ENCODE measurements around the gene TCOF1.

The TCOF1 gene

DNA sequence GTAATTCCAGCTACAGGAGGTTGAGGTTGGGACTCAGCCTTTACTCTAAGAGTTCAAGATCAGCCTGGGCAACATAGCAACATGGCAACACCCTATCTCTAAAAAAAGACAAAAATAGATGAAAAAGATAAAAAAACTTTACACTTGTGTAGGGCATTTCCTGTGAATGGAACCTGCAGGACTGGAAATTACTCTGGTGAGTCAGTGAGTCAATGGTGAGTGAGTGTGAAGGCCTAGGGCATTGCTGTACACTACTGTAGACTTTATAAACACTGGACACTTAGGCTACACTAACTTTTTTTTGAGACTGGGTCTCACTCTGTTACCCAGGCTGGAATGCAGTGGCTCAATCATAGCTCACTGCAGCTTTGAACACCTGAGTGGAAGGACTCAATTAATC, 35.3 kb upstream of the TCOF1 start:
- DNase-seq (ENCODE audit: low read depth, low spot score), result no peak

DNA sequence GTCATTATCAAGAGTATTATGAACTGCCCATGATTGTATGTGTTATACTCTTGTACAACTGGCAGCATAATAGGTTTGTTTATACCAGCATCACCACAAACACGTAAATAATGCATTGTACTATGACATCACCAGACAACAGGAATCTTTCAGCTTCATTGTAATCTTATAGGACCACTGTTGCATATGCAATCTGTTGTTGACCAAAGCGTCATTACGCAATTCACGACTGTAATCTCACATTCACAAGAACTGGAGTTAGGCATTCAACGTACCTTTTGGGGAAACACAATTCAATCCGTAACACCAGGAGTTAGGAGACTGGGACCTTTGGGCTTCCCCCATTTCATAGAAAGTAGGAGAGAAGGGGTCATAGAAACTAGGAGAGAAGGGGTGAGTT, 34.4 kb upstream of the TCOF1 start:
- no peak for DNase-seq (ENCODE audit: low read depth, low spot score)

DNA sequence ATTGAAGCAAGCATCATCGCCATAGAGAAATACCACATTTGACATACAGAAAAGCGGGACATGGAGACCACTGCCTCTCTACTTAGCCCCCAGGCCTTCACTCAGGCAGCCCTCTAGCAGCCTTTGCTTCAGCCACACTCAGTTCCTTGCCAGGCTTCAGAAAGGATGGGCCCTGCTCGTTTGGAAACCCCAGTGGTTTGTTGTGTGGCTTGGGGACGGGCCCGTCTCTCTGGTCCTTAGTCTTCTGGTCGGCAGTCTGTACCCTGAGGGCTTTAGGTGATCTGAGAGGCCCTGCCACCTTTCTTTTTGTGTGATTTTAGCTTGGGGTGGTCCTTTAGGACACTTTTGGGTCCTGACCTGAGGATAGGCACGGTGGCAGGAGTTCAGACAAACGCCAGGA, 33.7 kb upstream of the TCOF1 start:
- DNase-seq (ENCODE audit: low read depth, low spot score), result no peak

DNA sequence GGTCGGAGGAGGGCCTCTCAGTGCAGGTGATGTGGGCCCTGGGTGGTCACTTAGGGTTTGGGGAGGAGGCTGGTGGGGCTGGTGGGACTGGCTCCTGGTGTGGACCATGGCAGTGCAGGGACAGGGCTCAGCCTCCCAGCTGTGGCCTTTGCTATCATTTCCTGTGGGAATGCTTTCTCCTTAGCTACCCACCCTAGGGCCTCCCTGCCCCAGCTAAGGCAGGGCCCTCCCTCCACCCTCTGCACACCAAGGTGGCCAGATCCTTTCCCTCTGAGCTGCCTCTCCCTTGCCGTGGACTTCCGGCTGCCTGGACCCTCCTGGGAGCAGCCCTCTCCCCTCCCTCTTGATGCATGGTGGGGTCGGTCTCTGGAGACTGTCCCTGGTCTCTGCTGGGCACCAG, 32.1 kb upstream of the TCOF1 start:
- no peak for DNase-seq (ENCODE audit: low read depth, low spot score)

DNA sequence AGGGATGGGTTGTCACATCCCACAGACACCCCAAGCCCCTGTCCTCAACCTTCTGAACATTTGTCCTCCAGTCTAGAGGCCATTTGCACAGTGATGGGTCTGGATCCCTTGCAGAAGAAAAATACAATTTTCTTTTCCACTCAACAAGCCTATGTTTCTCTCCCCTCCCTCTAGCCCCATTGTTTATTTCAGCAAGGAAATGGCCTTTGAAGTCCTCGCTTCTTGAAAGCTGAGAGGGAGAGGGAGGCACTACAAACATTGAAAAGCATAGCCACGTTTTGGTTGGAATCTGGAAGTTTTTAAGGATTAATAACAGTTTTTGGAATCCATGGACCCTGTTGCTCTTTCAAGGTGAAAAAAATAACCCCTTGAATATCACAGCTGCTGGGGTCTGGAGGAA, 30.8 kb upstream of the TCOF1 start:
- no peak for DNase-seq (ENCODE audit: low read depth, low spot score)

DNA sequence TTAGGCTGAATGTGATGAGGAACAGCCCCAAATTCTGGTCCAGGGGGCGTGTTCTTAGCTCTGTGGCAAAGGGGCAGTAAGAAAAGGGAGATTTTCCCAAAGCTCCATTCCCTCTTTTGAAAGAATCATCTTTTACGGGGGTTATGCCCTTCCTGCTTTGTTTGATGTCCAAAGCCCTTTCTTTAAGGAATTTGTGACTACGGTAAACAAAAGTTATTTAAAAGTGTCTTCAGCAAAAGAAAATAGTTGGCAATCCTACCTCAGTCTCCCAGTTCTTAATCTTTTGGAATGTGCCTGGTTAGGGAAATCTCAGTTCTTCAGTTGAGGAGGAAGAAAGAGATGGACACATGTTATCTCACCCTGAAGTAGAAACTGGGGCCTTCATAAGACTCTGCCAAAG, 30.4 kb upstream of the TCOF1 start:
- DNase-seq (ENCODE audit: low read depth, low spot score), result no peak

DNA sequence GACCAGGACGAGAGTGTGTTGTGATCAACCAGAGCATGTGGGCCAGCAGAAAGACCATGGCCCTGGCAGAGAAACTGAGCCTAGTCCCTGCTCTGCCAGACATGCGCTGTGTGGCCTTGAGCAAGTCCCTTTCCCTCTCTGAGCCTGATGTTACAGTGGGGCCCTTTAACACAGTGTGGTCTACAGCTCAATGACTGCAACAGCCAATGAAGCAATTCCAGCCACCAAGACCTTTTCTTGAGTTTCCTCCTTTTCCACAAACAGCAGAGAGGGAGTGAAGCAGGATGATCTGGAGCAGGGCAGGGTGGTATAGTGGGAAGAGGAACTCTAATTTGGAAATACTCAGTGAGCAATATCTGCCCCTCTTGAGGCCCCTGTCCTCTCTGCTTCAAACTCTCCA, 29.0 kb upstream of the TCOF1 start:
- DNase-seq (ENCODE audit: low read depth, low spot score), result no peak

DNA sequence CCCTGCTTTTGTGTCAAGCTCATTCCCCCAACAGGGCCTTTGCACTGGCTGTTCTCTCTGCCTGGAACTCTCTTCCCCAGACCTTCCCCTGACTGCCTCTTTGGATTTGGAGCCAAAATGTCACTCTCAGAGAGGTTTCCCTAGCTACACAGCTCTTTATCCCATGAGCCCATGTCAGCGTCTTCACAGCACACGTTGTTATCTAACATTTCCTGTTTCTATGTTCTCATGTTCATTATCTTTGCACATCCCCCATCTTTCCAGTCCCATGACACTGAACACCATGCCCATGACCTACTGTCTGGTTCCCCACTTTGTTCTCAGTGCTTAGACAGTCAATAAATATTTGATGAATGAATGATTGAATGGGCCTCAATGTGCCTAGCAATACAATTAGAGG, 28.5 kb upstream of the TCOF1 start:
- no peak for DNase-seq (ENCODE audit: low read depth, low spot score)

DNA sequence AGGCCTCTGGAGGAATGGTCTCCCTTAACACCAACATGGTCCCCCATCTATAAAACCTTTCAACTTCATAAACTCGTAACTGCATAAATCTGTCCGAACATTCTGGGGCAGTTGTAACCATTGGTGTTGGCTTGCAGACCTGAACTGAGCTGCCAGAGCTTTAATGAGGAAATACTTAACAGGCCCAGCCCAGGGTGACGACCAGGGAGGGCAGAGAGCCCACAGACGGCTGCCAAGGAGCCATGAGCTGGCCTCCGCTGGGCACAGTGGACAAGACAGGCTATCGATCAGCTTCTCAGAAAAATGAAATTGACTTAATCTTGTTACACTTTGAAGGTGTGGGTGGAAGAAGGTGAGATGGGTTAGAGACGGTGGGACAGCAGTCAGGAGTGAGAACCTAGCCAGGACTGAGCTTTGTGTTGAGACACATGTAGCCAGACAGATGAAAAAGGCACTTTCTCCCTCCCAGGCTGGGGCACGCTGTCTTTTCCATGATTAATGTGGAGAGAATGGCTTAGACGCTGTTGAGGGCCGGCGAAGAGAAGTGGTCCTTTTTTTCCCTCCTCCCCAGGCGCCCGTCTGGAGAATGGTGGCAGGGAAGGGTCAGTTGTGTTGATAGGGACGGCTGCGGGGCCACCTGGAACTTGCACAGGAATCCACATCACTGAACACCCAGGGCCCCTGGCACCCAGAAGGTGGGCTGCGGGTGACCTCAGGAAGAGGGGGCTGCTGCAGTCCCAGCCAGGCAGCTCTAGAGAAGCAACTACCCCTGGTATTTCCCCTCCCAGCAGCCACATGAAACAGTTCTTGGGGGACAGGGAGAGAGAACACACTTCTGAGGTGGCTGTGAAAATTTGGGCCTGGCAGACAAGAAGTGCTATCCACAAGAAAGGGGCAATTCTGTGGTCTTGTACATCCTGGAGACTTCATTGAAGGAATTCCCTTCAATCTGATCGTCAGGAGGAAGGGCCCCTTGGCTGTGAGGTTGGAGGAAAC, 27.3 kb upstream of the TCOF1 start:
- DNase-seq (ENCODE audit: low read depth, low spot score), result no peak

DNA sequence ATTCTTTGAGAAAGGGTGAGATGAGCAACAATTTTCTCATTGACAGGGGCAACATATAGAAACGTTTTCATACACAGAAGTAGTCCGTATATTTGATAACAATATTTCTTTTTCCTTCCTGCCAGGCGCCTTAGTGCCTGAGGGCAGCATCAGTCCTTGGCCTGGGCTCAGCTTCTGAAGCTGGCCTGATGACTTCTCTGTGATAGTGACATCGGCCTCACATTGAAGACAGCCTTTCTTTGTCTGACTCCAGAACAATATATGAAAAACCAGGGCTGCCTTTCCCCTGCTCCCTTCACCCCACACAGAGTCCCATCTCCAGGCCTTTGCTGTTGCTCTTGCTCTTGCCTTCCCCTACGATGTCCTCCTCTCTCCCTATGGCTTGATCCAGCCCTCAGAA, 24.1 kb upstream of the TCOF1 start:
- no peak for DNase-seq (ENCODE audit: low read depth, low spot score)

DNA sequence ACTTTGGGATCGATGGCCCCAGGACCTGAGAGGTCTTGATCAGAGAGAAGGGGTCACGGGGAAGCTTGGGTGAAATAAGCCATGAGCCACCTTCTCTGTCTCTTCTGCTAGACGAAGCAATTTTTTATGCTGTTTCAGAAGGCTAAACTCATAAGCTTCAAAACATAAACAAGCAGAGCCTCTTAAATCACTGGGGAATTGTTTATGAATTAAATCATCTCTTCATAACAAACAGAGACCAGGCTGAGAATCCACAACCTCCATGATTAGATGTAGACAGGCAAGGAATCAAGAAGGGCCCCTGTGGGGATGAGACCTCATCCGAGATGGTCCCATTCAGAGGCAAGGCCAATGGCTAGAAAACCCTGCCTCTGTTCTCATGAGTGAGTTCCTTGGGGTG, 21.7 kb upstream of the TCOF1 start:
- no peak for DNase-seq (ENCODE audit: low read depth, low spot score)

DNA sequence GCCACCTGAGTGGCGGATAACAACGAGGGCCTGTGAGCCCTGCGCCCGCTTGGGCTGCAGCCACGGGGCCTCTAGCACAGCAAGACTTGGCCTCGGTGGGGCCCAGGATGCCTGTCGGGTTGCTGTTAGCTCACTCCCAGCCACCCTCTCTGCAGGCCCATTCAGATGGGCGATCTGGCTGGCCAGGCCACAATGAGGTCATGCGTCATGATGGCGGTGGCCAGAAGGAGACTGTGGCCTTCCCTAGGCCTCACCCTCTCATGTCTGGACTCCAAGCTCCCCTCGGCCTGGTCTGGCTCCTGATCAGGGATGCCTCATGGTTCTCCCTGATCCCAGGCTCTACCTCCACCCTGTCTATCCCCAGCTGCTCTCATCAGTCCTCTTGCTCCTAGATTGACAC, 19.0 kb upstream of the TCOF1 start:
- DNase-seq (ENCODE audit: low read depth, low spot score), result no peak

DNA sequence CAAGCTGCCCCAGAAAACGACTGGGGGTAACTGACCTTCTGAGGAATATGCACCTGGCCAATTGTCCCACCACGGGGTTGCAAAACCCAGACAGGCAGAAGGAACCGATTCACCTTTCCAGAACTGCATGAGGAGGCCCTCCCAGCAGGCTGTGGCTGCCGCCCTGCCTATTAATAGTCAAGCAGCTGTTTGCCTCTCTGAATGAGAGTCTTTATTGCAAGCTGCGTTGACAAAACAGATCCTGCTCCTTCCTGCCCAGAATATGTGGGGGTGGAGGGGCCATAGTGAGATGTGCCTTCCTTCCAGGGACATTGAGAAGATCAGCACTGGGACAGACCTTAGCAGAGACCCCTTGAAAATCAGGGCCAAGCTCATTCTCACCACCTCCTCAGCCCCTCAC, 18.3 kb upstream of the TCOF1 start:
- DNase-seq (ENCODE audit: low read depth, low spot score), result no peak

DNA sequence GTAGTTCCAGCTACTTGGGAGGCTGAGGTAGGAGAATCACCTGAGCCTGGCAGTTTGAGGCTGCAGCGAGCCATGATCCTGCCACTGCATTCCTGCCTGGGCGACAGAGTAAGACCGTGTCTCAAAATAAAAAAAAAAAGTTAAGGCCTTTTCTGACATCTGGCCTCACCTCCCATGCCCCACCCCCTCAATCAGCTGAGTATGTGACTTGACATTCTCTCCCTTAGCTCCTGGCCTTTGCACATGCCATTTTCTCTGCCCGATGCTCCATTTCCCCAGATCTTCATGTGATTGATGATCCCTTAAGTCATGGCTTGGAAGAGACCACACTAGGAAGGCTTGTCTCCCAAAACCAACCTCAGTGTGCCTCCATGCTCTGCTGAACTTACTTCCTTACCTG, 17.7 kb upstream of the TCOF1 start:
- no peak for DNase-seq (ENCODE audit: low read depth, low spot score)

DNA sequence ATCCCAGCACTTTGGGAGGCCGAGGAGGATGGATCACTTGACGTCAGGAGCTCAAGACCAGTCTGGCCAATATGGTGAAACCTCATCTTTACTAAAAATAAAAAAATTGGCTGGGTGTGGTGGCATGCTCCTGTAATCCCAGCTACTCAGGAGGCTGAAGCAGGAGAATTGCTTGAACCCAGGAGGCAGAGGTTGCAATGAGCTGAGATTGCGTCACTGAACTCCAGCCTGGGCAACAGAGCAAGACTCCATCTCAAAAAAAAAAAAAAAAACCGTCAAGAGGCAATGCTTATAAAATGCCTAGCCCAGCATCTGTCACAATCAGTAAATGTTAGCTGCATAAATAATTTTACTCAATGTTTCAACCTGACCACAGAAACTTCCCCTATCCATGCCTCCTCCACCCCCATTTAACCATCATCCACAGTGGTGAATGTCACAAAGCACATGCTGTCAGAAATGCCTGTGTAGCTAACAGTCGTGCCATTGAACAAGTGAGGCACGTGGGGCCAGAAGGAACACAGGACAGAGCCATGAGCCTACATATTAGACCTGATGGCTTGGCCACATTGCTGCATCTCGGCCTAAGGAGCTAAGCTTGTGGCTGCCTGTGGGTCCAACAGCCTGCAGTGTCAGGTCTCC, 16.8 kb upstream of the TCOF1 start:
- no peak for DNase-seq (ENCODE audit: low read depth, low spot score)

DNA sequence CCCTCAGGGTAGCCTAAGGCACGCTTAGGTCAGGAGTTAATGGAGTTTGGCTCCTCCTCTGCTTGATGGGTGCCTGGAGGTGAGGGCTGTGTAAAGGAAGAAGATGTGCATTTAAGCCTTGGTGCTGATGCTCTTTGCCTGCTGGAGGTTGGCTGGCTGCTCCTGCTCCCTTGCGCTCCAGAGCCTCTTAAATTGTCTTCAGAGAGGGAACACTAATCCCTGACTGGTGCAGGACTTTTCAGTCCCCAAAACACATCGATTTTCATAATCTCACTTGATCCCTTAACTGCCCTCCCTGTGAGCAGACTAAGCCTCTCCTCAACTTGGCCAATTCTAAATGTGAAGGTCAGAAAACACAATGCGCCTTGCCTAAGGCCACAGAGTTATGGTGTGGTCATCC, 16.2 kb upstream of the TCOF1 start:
- no peak for DNase-seq (ENCODE audit: low read depth, low spot score)

DNA sequence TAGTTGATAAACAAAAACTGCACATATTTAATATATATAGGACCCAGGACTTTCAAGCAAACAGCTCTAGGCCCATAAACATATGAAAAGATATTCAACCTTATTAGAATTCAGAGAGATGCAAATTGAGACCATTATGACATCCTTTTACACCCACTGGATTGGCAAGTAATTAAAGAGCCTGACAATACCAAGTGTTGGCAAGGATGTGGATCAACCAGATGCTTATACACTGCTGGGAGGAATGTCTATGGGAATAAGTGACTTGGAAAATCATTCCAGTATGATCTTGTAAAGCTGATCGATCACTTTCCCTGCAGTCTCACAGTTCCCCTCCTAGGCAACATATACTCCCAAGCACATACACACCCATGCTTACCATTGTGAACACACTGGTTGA, 15.5 kb upstream of the TCOF1 start:
- DNase-seq (ENCODE audit: low read depth, low spot score), result no peak

DNA sequence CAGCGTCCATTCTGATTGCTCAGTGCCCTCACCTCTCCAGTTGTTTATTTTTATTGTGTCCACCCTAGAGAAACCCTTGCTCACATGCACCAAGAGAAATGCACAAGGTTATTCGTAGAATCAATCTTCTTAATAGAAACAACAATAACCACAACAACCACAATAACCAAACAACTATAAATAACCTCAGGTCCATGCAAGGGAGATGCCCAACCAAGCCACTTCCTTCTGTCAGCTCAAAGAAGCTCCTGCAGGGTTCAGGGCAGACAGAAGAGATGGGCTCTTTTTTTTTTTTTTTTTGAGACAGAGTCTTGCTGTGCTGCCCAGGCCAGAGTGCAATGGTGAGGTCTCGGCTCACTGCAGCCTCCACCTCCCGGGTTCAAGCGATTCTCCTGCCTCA, 14.9 kb upstream of the TCOF1 start:
- no peak for DNase-seq (ENCODE audit: low read depth, low spot score)

DNA sequence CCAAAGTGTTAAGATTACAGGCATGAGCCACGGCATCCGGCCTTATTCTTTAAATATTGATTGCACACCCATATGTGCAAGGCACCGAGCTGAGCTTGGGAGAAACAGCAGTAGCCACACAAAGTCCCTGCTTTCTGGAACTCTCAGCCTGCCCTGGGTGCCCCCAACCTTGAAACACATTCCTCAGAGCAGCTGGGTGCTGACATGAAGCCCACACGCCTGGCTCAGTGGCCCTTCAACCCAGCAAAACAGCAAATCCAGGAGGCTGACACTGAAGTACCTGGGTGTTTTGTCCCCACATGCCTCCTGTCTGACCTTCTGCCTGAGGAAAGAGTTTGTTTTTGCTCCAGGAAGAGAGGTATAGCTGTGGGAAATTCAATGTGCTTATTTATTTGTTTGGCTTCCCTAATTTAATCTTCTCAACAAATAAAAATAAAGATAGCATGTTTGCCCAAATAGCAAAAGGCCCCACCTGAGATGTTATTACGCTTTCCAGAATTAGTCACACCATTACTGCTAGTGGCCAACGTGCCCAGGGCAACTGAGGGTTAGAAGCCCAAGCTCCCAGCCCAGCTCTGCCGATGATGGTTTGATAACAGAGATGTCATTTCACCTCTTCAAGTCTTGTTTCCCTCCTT, 13.4 kb upstream of the TCOF1 start:
- no peak for DNase-seq (ENCODE audit: low read depth, low spot score)

DNA sequence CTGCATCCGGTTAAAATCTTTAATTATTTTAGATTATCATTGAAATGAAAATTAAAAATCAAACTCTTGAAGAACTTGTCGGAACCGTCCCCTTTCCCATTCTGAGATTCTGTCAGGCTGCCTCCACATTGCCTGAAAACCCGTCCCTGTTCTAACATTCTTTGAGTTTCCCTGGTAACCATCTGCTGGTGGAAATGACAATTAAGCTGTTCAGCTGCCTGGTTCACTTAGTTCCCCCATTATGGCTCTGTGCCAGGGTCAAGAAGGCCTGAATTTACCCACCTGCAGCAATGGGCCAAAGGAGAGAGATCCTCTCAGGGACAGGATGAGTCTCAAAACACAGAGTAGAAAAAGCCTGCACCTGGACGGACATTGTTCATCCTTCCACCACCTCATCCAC, 11.8 kb upstream of the TCOF1 start:
- DNase-seq (ENCODE audit: low read depth, low spot score), result no peak

DNA sequence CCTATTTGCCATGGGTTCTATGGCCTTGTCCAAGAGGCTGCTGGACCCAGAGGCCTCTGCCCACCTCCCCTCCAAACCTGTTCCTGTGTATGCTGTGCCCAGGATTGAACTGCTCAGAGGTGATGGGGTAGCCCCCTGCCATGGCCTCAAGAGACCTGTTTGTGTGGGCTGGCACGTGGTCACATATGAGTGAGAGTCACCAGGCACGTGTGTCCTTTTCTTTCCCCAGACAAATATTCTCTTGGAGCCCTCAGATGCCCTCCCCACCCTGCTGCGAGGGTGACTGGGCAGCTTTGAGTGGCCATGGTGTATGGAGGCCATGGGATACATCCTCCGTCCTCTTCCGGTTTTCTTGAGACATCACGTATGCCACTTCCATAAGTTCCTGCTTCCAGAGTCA, 10.9 kb upstream of the TCOF1 start:
- DNase-seq (ENCODE audit: low read depth, low spot score), result no peak

DNA sequence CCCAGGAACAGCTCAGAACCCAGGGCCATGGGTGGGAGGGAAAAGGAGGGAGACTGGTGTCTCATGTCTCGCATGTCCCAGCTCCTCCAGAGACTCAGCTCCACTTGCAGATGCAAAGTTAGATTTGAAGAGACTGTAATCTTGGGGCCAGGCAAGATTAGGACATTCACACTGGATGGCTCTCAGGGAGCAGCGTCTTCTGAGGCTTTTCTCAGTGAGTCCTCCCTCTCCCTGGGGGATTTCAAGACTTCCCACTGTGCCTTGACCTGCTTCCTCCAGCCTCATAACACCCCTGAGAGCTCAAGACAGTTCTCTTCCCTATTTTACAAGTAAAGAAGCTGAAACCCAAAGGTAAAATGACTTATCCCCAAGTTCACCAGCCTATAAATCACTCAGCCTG, 10.5 kb upstream of the TCOF1 start:
- no peak for DNase-seq (ENCODE audit: low read depth, low spot score)

DNA sequence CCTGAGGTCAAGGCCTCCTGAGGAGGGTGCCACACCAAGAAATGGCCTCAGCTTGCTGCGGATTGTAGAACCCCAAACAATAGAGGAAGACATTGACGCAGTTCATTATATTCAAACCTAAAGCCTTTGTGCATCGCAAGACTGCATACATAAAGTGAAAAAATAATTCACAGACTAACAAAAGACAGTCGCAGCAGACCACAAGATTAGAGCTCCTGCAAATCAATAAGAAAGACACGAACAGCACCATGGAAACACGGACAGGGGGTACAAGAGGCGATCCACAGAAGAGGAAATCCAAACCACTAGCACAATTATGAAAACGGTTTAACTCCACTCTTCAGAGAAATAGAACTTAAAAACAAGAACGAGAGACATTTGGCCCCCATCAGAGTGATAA, 10.0 kb upstream of the TCOF1 start:
- no peak for DNase-seq (ENCODE audit: low read depth, low spot score)

Data from activated CD4-positive, CD25-positive, alpha-beta regulatory T cell treated with anti-CD3 and anti-CD28 coated beads, Interleukin-2, amount 50 U/mL, for 16 hours (primary cell).